Measurements from ENCODE around the gene KIF13A. TPM values are rescaled to one million over a fixed set of nuclear protein-coding genes. Genes with fewer than 3 reads are reported as not detected.
A peak's percentile ranks its signal among the peaks of the same experiment; 100 is the strongest.

The KIF13A gene
- total and polyA plus RNA-seq, 9 of the 15 experiments (the other 6 are each of a cell fraction or from before 2014, with no cell fraction given) = 3.6 to 44.3 (median 29.7) TPM

GRCh38 chr6:17986656-17987446 lies 584 bp downstream of the KIF13A start (continued):
- no peak for TF ChIP-seq ESRRA (IDR thresholded peaks at IDR 0.05; ENCODE audit: borderline replicate concordance, low read depth)
- no peak for TF ChIP-seq RBM15 (IDR thresholded peaks at IDR 0.05; ENCODE audit: insufficient read depth, low read length)
- no peak for TF ChIP-seq EGR1 (conservative IDR thresholded peaks at IDR 0.05)

- Histone ChIP-seq H3K79me2 (ENCODE audit: control insufficient read depth, insufficient read depth, low read length) (peaks cover 63% of the 10 kb centered on the region), H3K27me3 (ENCODE audit: control insufficient read depth in 2 of 2, insufficient read depth in 2 of 2, low read length in 2 of 2) (no peaks in the 10 kb centered on the region), H3K9ac (ENCODE audit: insufficient read depth in 1 of 2, low read depth in 2 of 2, low read length in 2 of 2) (peak overlapping the region; percentile 66 to 97), H3K4me3 (peak overlapping the region; percentile 56), H3K9me3 (replicated peaks; ENCODE audit: control insufficient read depth, insufficient read depth, low read depth, low read length) (no peaks in the 10 kb centered on the region), H2AFZ (ENCODE audit: low read depth, low read length) (no peak overlapping the region; the same call in 1 of the 2 replicates), H4K20me1 (replicated peaks; ENCODE audit: control insufficient read depth, insufficient read depth, low read length) (no peaks in the 10 kb centered on the region), H3K36me3 (ENCODE audit: control insufficient read depth, insufficient read depth, low read length) (peaks cover 23% of the 10 kb centered on the region; the same call in 1 of the 3 replicates), H3K9me1 (ENCODE audit: control insufficient read depth, insufficient read depth, low read length) (no peaks in the 10 kb centered on the region), H3K4me2 (ENCODE audit: insufficient read depth, low read length) (peak overlapping the region; percentile 85), H3K4me1 (replicated peaks in 1 of 2; ENCODE audit: control insufficient read depth in 2 of 2, insufficient read depth in 2 of 2, low read length in 2 of 2) (peaks cover 18 to 25% of the 10 kb centered on the region in 2 experiments; a peak in 4 of 5 replicates), H3K27ac (ENCODE audit: extremely low read depth, low read depth, low read length) (no peak overlapping the region)
- in situ Hi-C loops (cut with MboI) = no loop called here
- intact Hi-C loops (cut with micrococcal nuclease) = loop anchor here (2.0 to 10.0 kb wide), 5 partner anchors 79 to 281 kb away; partner anchors contain the start of gene NUP153
- ATAC-seq = no peak
- WGBS (ENCODE audit: insufficient coverage, low coverage, missing lambda C conversion rate) = 15% methylated on average over 11 of the region's 11 CpGs
- FAIRE-seq = no peak
- ChIA-PET POLR2A (interaction anchor here (0.6 to 4.4 kb wide), 10 partner anchors 9 to 143 kb away, joined by 3 to 22 read pairs (median 4); no protein-coding TSS in a partner anchor), CTCF (ENCODE audit: low intra/inter-chr PET ratio) (no interaction called here)
- no peak for DNase-seq (ENCODE audit: extremely low read depth in 1 of 4, low spot score in 3 of 4)
- BruUV-seq (replicated peaks) = TSS peak; percentile 56
- no peak for TF ChIP-seq NFE2L1 (tag; IDR thresholded peaks at IDR 0.05; ENCODE audit: borderline replicate concordance, low read depth)
- 0 out of 4 replicates have a peak, but pooled peaks of 1 of the 2 experiments have one; percentile 38 for TF ChIP-seq SRF (CRISPR knock-in tag; IDR thresholded peaks at IDR 0.05)
- TF ChIP-seq GTF2A2 (tag; IDR thresholded peaks at IDR 0.05) = no peak
- TF ChIP-seq ZNF253 (CRISPR knock-in tag; conservative IDR thresholded peaks at IDR 0.05) = no peak
- peak; percentile 50; the same call in 1 of the 2 replicates for TF ChIP-seq HMBOX1 (IDR thresholded peaks at IDR 0.05)
- no peak for TF ChIP-seq SAFB (IDR thresholded peaks at IDR 0.05; ENCODE audit: borderline replicate concordance, low read depth, low read length)
- TF ChIP-seq POLR2A (conservative IDR thresholded peaks at IDR 0.05) = 0 out of 2 replicates have a peak, but pooled peaks have one; percentile 0
- TF ChIP-seq FOXM1 (IDR thresholded peaks at IDR 0.05; ENCODE audit: low read depth) = no peak
- no peak for TF ChIP-seq FOXM1 (CRISPR knock-in tag; IDR thresholded peaks at IDR 0.05; ENCODE audit: low read depth)
- TF ChIP-seq ZBTB26 (CRISPR knock-in tag; IDR thresholded peaks at IDR 0.05) = no peak
- TF ChIP-seq ZNF764 (CRISPR knock-in tag; IDR thresholded peaks at IDR 0.05; ENCODE audit: low read depth) = no peak
- 0 out of 2 replicates have a peak, but pooled peaks have one; percentile 9 for TF ChIP-seq POLR2H (tag; IDR thresholded peaks at IDR 0.05; ENCODE audit: low read depth)
Observed at GRCh38 chr6:17985934-17986655, 1.3 kb downstream of the KIF13A start.
